OCI-LY7 (cell line): ENCODE results near the gene DUOX2. TPM values are rescaled to one million over a fixed set of nuclear protein-coding genes. Genes with fewer than 3 reads are reported as not detected.

Experiments
- small RNA-seq: library from RNA; depleted of rRNA; stranded (forward); fragments of <200 nt; gene quantifications from one replicate; pipeline ENCODE3, GENCODE V24; 2014
- total RNA-seq, 2 experiments: library from RNA; depleted of rRNA in 1 of 2; stranded (reverse); fragments of >200 nt in 1 of 2; shearing (Covaris generic) in 1 of 2; gene quantifications; 2 replicates each; pipeline ENCODE4 v1.2.3, GENCODE V29; 2014 to 2022

Gene DUOX2
- total RNA-seq, 2 experiments from 2014 or later, result 0.03 to 0.06 TPM

Small RNAs within 50 kb of the gene (small RNA-seq; reads per million reads assigned to genes)
- not detected for gene RF00019

Other genes starting within 250 kb of the DUOX2 start
- not detected in 2 replicates for gene TERB2, start 157.5 kb downstream of the DUOX2 start, total RNA-seq (2014; rRNA removed; shearing (Covaris generic))
- not detected in 2 replicates for gene TERB2, start 157.5 kb downstream of the DUOX2 start, total RNA-seq (2022)
- 10.4 and 11.4 TPM in 2 replicates for gene SORD, start 91.0 kb downstream of the DUOX2 start, total RNA-seq (2014; rRNA removed; shearing (Covaris generic))
- gene SORD, start 91.0 kb downstream of the DUOX2 start, total RNA-seq (2022), result 17.8 and 18.5 TPM in 2 replicates
- gene DUOXA2, start 154 bp upstream of the DUOX2 start, total RNA-seq (2014; rRNA removed; shearing (Covaris generic)), result not detected in 2 replicates
- not detected in 2 replicates for gene DUOXA2, start 154 bp upstream of the DUOX2 start, total RNA-seq (2022)
- gene DUOXA1, start 15.7 kb upstream of the DUOX2 start, total RNA-seq (2014; rRNA removed; shearing (Covaris generic)), result not detected in 2 replicates
- not detected in 2 replicates for gene DUOXA1, start 15.7 kb upstream of the DUOX2 start, total RNA-seq (2022)
- gene DUOX1, start 15.8 kb upstream of the DUOX2 start, total RNA-seq (2014; rRNA removed; shearing (Covaris generic)), result not detected in 2 replicates
- not detected in 2 replicates for gene DUOX1, start 15.8 kb upstream of the DUOX2 start, total RNA-seq (2022)
- 2.3 and 5.7 TPM in 2 replicates for gene SHF, start 73.8 kb upstream of the DUOX2 start, total RNA-seq (2014; rRNA removed; shearing (Covaris generic))
- gene SHF, start 73.8 kb upstream of the DUOX2 start, total RNA-seq (2022), result 2.5 and 3.2 TPM in 2 replicates
- gene SLC28A2, start 138.1 kb upstream of the DUOX2 start, total RNA-seq (2014; rRNA removed; shearing (Covaris generic)), result not detected in 2 replicates
- not detected in 2 replicates for gene SLC28A2, start 138.1 kb upstream of the DUOX2 start, total RNA-seq (2022)